ENCODE measurements around the gene COL20A1.
A peak's percentile ranks its signal among the peaks of the same experiment; 100 is the strongest.

Gene COL20A1

GRCh38 chr20:63261060-63261794 is 31.8 kb upstream of the COL20A1 start:
- DNase-seq (ENCODE audit: low spot score), result no peak

GRCh38 chr20:63261795-63262528 is 31.0 kb upstream of the COL20A1 start:
- no peak for DNase-seq (ENCODE audit: low spot score)

GRCh38 chr20:63262836-63263235 is 30.1 kb upstream of the COL20A1 start:
- no peak for DNase-seq (ENCODE audit: low spot score)

- DNase-seq (ENCODE audit: low spot score), result no peak
These were observed 29.0 kb upstream of the COL20A1 start for GRCh38 chr20:63264000-63264399.

GRCh38 chr20:63264519-63264918 is 28.5 kb upstream of the COL20A1 start:
- no peak for DNase-seq (ENCODE audit: low spot score)

GRCh38 chr20:63265891-63266515 is 27.0 kb upstream of the COL20A1 start:
- DNase-seq (ENCODE audit: low spot score), result no peak

GRCh38 chr20:63267691-63268090 is 25.3 kb upstream of the COL20A1 start:
- DNase-seq (ENCODE audit: low spot score), result no peak

GRCh38 chr20:63268256-63268655 is 24.7 kb upstream of the COL20A1 start:
- DNase-seq (ENCODE audit: low spot score), result peak; percentile 81

GRCh38 chr20:63268671-63269439 is 24.1 kb upstream of the COL20A1 start:
- DNase-seq (ENCODE audit: low spot score), result no peak

- no peak for DNase-seq (ENCODE audit: low spot score)
These were observed 23.3 kb upstream of the COL20A1 start for GRCh38 chr20:63269724-63270123.

GRCh38 chr20:63270606-63271325 is 22.2 kb upstream of the COL20A1 start:
- no peak for DNase-seq (ENCODE audit: low spot score)

- peak; percentile 99 for DNase-seq (ENCODE audit: low spot score)
These were observed 20.6 kb upstream of the COL20A1 start, which contains the start of gene ARFGAP1 for GRCh38 chr20:63272105-63273058. ARFGAP1 (plus strand) TSS chr20:63272813; CDS start chr20:63275581, 2,768 bp downstream.

- DNase-seq (ENCODE audit: low spot score), result no peak
These were observed 19.9 kb upstream of the COL20A1 start for GRCh38 chr20:63273059-63273579.

GRCh38 chr20:63273635-63274380 is 19.2 kb upstream of the COL20A1 start:
- DNase-seq (ENCODE audit: low spot score), result no peak

GRCh38 chr20:63274381-63275228 is 18.4 kb upstream of the COL20A1 start:
- no peak for DNase-seq (ENCODE audit: low spot score)

- no peak for DNase-seq (ENCODE audit: low spot score)
These were observed 17.2 kb upstream of the COL20A1 start for GRCh38 chr20:63275825-63276224.

GRCh38 chr20:63276956-63277355 is 16.0 kb upstream of the COL20A1 start:
- DNase-seq (ENCODE audit: low spot score), result no peak
